Memory B cell (primary cell): ENCODE results near the gene ALDH3A2.
"Not testable (repeated sequence)": the region's sequence is repeated elsewhere in the genome, so short reads cannot be mapped to it uniquely, and the experiment has no call there.

ENCODE experiments used
- ATAC-seq: fragments of 150-1000 bp; cut with Tn5 transposase; 2 replicates; pipeline ENCODE4 v1.10.0; 2021; ENCODE audit warnings: low read depth, mild to moderate bottlenecking, moderate library complexity
- DNase-seq, 2 donors: peaks; one replicate each; pipeline ENCODE4 v3.0.0; 2022; ENCODE audit warnings: low spot score in 2 of 2
- H3K27ac Mint-ChIP-seq: one replicate; pipeline ENCODE4 v1.8.0; 2022; ENCODE audit warnings: mild to moderate bottlenecking, moderate library complexity, mixed read lengths
- H3K27me3 Mint-ChIP-seq: one replicate; pipeline ENCODE4 v1.8.0; 2022; ENCODE audit warnings: mixed read lengths
- H3K36me3 Mint-ChIP-seq: one replicate; pipeline ENCODE4 v1.8.0; 2022; ENCODE audit warnings: mild to moderate bottlenecking, mixed read lengths
- H3K4me1 Mint-ChIP-seq: one replicate; pipeline ENCODE4 v1.8.0; 2022; ENCODE audit warnings: mixed read lengths
- H3K4me3 Mint-ChIP-seq: one replicate; pipeline ENCODE4 v1.8.0; 2022; ENCODE audit warnings: mild to moderate bottlenecking, moderate library complexity, mixed read lengths
- H3K9me3 Mint-ChIP-seq: one replicate; pipeline ENCODE4 v1.8.0; 2022; ENCODE audit warnings: mixed read lengths

ALDH3A2 gene

GRCh38 chr17:19656851-19657581, 8.5 kb downstream of the ALDH3A2 start:
- no peak overlapping the region for H3K27ac Mint-ChIP-seq
- H3K27me3 Mint-ChIP-seq = no peaks in the 10 kb centered on the region
- DNase-seq = no peak
- H3K9me3 Mint-ChIP-seq = no peaks in the 10 kb centered on the region
- H3K36me3 Mint-ChIP-seq = peaks cover 25% of the 10 kb centered on the region
- H3K4me1 Mint-ChIP-seq = peaks cover 10% of the 10 kb centered on the region
- ATAC-seq = peak; percentile 35
- no peak overlapping the region for H3K4me3 Mint-ChIP-seq

GRCh38 chr17:19659366-19660177, 11.0 kb downstream of the ALDH3A2 start:
- H3K4me3 Mint-ChIP-seq = no peak overlapping the region
- no peaks in the 10 kb centered on the region for H3K27me3 Mint-ChIP-seq
- peaks cover 10% of the 10 kb centered on the region for H3K4me1 Mint-ChIP-seq
- peaks cover 26% of the 10 kb centered on the region for H3K36me3 Mint-ChIP-seq
- no peaks in the 10 kb centered on the region for H3K9me3 Mint-ChIP-seq
- no peak for ATAC-seq
- H3K27ac Mint-ChIP-seq = no peak overlapping the region
- DNase-seq = no peak

GRCh38 chr17:19660219-19660870, 11.8 kb downstream of the ALDH3A2 start:
- H3K27ac Mint-ChIP-seq = no peak overlapping the region
- no peaks in the 10 kb centered on the region for H3K27me3 Mint-ChIP-seq
- H3K4me3 Mint-ChIP-seq = no peak overlapping the region
- peaks cover 8% of the 10 kb centered on the region for H3K4me1 Mint-ChIP-seq
- ATAC-seq (no peak), DNase-seq (no peak)
- H3K36me3 Mint-ChIP-seq = peaks cover 21% of the 10 kb centered on the region
- H3K9me3 Mint-ChIP-seq = no peaks in the 10 kb centered on the region

GRCh38 chr17:19661121-19661520, 12.6 kb downstream of the ALDH3A2 start:
- Mint-ChIP-seq H3K4me1 (peaks cover 5% of the 10 kb centered on the region), H3K9me3 (no peaks in the 10 kb centered on the region), H3K36me3 (peaks cover 21% of the 10 kb centered on the region), H3K27ac (no peak overlapping the region), H3K27me3 (no peaks in the 10 kb centered on the region), H3K4me3 (no peak overlapping the region)
- DNase-seq = no peak
- no peak for ATAC-seq

- ATAC-seq = no peak
- no peak for DNase-seq
- Mint-ChIP-seq H3K27me3 (no peaks in the 10 kb centered on the region), H3K27ac (no peak overlapping the region), H3K36me3 (peaks cover 18% of the 10 kb centered on the region), H3K4me3 (no peak overlapping the region), H3K4me1 (no peaks in the 10 kb centered on the region), H3K9me3 (no peaks in the 10 kb centered on the region)
These were observed 14.5 kb downstream of the ALDH3A2 start for GRCh38 chr17:19663097-19663496.

GRCh38 chr17:19664136-19664820, 15.7 kb downstream of the ALDH3A2 start:
- no peak for DNase-seq
- Mint-ChIP-seq H3K27me3 (no peaks in the 10 kb centered on the region), H3K4me1 (no peaks in the 10 kb centered on the region), H3K4me3 (no peak overlapping the region), H3K36me3 (peaks cover 18% of the 10 kb centered on the region), H3K27ac (no peak overlapping the region), H3K9me3 (no peaks in the 10 kb centered on the region)
- no peak for ATAC-seq

GRCh38 chr17:19664821-19665181, 16.2 kb downstream of the ALDH3A2 start:
- DNase-seq = no peak
- H3K4me1 Mint-ChIP-seq = no peaks in the 10 kb centered on the region
- no peak for ATAC-seq
- peaks cover 16% of the 10 kb centered on the region for H3K36me3 Mint-ChIP-seq
- H3K4me3 Mint-ChIP-seq = no peak overlapping the region
- H3K27ac Mint-ChIP-seq = no peak overlapping the region
- H3K27me3 Mint-ChIP-seq = no peaks in the 10 kb centered on the region
- H3K9me3 Mint-ChIP-seq = no peaks in the 10 kb centered on the region

- not testable (repeated sequence) for H3K4me3 Mint-ChIP-seq, H3K27me3 Mint-ChIP-seq, ATAC-seq, H3K27ac Mint-ChIP-seq, DNase-seq, H3K4me1 Mint-ChIP-seq, H3K9me3 Mint-ChIP-seq
- peaks cover 13% of the 10 kb centered on the region for H3K36me3 Mint-ChIP-seq
These were observed 21.1 kb downstream of the ALDH3A2 start for GRCh38 chr17:19669680-19670079.

GRCh38 chr17:19670908-19671307, 22.4 kb downstream of the ALDH3A2 start:
- H3K4me3 Mint-ChIP-seq = no peak overlapping the region
- H3K4me1 Mint-ChIP-seq = peaks cover 9% of the 10 kb centered on the region
- no peak for DNase-seq
- peaks cover 14% of the 10 kb centered on the region for H3K36me3 Mint-ChIP-seq
- H3K27me3 Mint-ChIP-seq = no peaks in the 10 kb centered on the region
- peak; percentile 82 for ATAC-seq
- H3K9me3 Mint-ChIP-seq = no peaks in the 10 kb centered on the region
- H3K27ac Mint-ChIP-seq = peak overlapping the region; percentile 60

GRCh38 chr17:19671433-19671832, 22.9 kb downstream of the ALDH3A2 start:
- no peak for DNase-seq
- Mint-ChIP-seq H3K4me1 (peaks cover 9% of the 10 kb centered on the region), H3K9me3 (no peaks in the 10 kb centered on the region), H3K36me3 (peaks cover 15% of the 10 kb centered on the region), H3K27ac (peak overlapping the region; percentile 60), H3K4me3 (no peak overlapping the region), H3K27me3 (no peaks in the 10 kb centered on the region)
- no peak for ATAC-seq

- Mint-ChIP-seq H3K4me1 (peaks cover 9% of the 10 kb centered on the region), H3K36me3 (peaks cover 15% of the 10 kb centered on the region), H3K9me3 (no peaks in the 10 kb centered on the region), H3K4me3 (no peak overlapping the region), H3K27me3 (no peaks in the 10 kb centered on the region), H3K27ac (peak overlapping the region; percentile 57)
- ATAC-seq (no peak), DNase-seq (no peak)
These were observed 23.6 kb downstream of the ALDH3A2 start for GRCh38 chr17:19672009-19672750.

GRCh38 chr17:19673623-19674022, 25.1 kb downstream of the ALDH3A2 start:
- no peaks in the 10 kb centered on the region for H3K27me3 Mint-ChIP-seq
- DNase-seq (no peak), ATAC-seq (no peak)
- peaks cover 15% of the 10 kb centered on the region for H3K36me3 Mint-ChIP-seq
- H3K4me3 Mint-ChIP-seq = no peak overlapping the region
- no peak overlapping the region for H3K27ac Mint-ChIP-seq
- H3K4me1 Mint-ChIP-seq = peaks cover 9% of the 10 kb centered on the region
- H3K9me3 Mint-ChIP-seq = no peaks in the 10 kb centered on the region

- H3K27ac Mint-ChIP-seq = no peak overlapping the region
- peaks cover 14% of the 10 kb centered on the region for H3K36me3 Mint-ChIP-seq
- no peaks in the 10 kb centered on the region for H3K27me3 Mint-ChIP-seq
- ATAC-seq (no peak), DNase-seq (no peak)
- H3K9me3 Mint-ChIP-seq = no peaks in the 10 kb centered on the region
- H3K4me3 Mint-ChIP-seq = no peak overlapping the region
- H3K4me1 Mint-ChIP-seq = peaks cover 4% of the 10 kb centered on the region
These were observed 28.3 kb downstream of the ALDH3A2 start for GRCh38 chr17:19676896-19677295.
